ENCODE measurements around the gene MAP9. TPM values are rescaled to one million over a fixed set of nuclear protein-coding genes. Genes with fewer than 3 reads are reported as not detected.

The MAP9 gene
- total and polyA plus RNA-seq, 10 of the 15 experiments (the other 5 are each of a cell fraction or from before 2014, with no cell fraction given), result 1.2 to 7.0 (median 4.3) TPM

GRCh38 chr4:155371432-155372043, 5.2 kb downstream of the MAP9 start:
- 48% methylated on average over 4 of the region's 4 CpGs for WGBS (ENCODE audit: insufficient coverage, insufficient replicate concordance, low lambda C conversion rate, missing lambda C conversion rate)
- no peaks in the 10 kb centered on the region for H3K79me2 ChIP-seq (ENCODE audit: control insufficient read depth, insufficient read depth, low read length)
- in situ Hi-C loops (cut with MboI) (loop anchor here (5.0 kb wide), 3 partner anchors 389 to 819 kb away; partner anchors contain the start of gene PLRG1), intact Hi-C loops (cut with micrococcal nuclease; ENCODE audit: unreplicated experiment) (loop anchor here (1.0 to 10.0 kb wide), 5 partner anchors 344 to 747 kb away; partner anchors contain the start of gene CTSO)
- ATAC-seq (peak; percentile 54), DNase-seq (ENCODE audit: low read depth, low spot score) (no peak), FAIRE-seq (no peak)
- H3K27me3 ChIP-seq (replicated peaks in 1 of 2; ENCODE audit: control insufficient read depth in 2 of 2, insufficient read depth in 2 of 2, low read length in 1 of 2), result no peaks in the 10 kb centered on the region
- H3K9me3 ChIP-seq (replicated peaks; ENCODE audit: control insufficient read depth, insufficient read depth, low read length), result no peaks in the 10 kb centered on the region
- H3K27ac ChIP-seq (ENCODE audit: control insufficient read depth, insufficient read depth), result no peak overlapping the region
- POLR2A ChIA-PET, result interaction anchor here (1.0 kb wide), 1 partner anchor 34 kb away, joined by 3 read pairs; no protein-coding TSS in a partner anchor
- SMC1A ChIA-PET (ENCODE audit: uncharacterized antibody, unreplicated experiment), result interaction anchor here (2.6 kb wide), 1 partner anchor 390 kb away, joined by 10 read pairs; no protein-coding TSS in a partner anchor
- BruUV-seq (replicated peaks), result no TSS peak
- H3K36me3 ChIP-seq (ENCODE audit: control insufficient read depth in 2 of 2, insufficient read depth in 2 of 2, low read length in 1 of 2), result no peaks in the 10 kb centered on the region
- peaks cover 3% of the 10 kb centered on the region; the same call in 1 of the 2 replicates for H3K4me1 ChIP-seq (ENCODE audit: control insufficient read depth, insufficient read depth, low read length)
- H3K4me3 ChIP-seq, result no peak overlapping the region
- RAD21 ChIA-PET (ENCODE audit: unreplicated experiment), result no interaction called here
- H2AFZ ChIP-seq (ENCODE audit: control insufficient read depth, low read depth, low read length), result no peak overlapping the region
- CTCF ChIA-PET, result interaction anchor here (1.2 to 1.5 kb wide), 4 partner anchors 13 to 820 kb away, joined by 3 to 4 read pairs (median 3); no protein-coding TSS in a partner anchor
- H4K20me1 ChIP-seq (ENCODE audit: control insufficient read depth, insufficient read depth), result no peaks in the 10 kb centered on the region
- H3K9ac ChIP-seq (ENCODE audit: control insufficient read depth, insufficient read depth, low read length), result no peak overlapping the region
- H3K4me2 ChIP-seq (ENCODE audit: control insufficient read depth, insufficient read depth), result no peak overlapping the region
- no peak for TF ChIP-seq CBX3 (IDR thresholded peaks at IDR 0.05; ENCODE audit: borderline replicate concordance, low read depth)
- peak in 2 of 3 experiments; percentile 19 to 39; a peak in 2 of 6 replicates for TF ChIP-seq CTCF (IDR thresholded peaks at IDR 0.05 in 2 of 3, conservative IDR thresholded peaks at IDR 0.05 in 1 of 3; ENCODE audit: control insufficient read depth in 2 of 3, extremely low read depth in 1 of 3, insufficient read depth in 1 of 3, low read depth in 3 of 3, low read length in 3 of 3)
- TF ChIP-seq, protein P1, sequence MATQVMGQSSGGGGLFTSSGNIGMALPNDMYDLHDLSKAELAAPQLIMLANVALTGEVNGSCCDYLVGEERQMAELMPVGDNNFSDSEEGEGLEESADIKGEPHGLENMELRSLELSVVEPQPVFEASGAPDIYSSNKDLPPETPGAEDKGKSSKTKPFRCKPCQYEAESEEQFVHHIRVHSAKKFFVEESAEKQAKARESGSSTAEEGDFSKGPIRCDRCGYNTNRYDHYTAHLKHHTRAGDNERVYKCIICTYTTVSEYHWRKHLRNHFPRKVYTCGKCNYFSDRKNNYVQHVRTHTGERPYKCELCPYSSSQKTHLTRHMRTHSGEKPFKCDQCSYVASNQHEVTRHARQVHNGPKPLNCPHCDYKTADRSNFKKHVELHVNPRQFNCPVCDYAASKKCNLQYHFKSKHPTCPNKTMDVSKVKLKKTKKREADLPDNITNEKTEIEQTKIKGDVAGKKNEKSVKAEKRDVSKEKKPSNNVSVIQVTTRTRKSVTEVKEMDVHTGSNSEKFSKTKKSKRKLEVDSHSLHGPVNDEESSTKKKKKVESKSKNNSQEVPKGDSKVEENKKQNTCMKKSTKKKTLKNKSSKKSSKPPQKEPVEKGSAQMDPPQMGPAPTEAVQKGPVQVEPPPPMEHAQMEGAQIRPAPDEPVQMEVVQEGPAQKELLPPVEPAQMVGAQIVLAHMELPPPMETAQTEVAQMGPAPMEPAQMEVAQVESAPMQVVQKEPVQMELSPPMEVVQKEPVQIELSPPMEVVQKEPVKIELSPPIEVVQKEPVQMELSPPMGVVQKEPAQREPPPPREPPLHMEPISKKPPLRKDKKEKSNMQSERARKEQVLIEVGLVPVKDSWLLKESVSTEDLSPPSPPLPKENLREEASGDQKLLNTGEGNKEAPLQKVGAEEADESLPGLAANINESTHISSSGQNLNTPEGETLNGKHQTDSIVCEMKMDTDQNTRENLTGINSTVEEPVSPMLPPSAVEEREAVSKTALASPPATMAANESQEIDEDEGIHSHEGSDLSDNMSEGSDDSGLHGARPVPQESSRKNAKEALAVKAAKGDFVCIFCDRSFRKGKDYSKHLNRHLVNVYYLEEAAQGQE (IDR thresholded peaks at IDR 0.05; ENCODE audit: low read depth, low read length), result no peak
- peak; percentile 88 for TF ChIP-seq ZNF384 (IDR thresholded peaks at IDR 0.05; ENCODE audit: borderline replicate concordance, low read depth, low read length)
- no peak for TF ChIP-seq NFXL1 (IDR thresholded peaks at IDR 0.05; ENCODE audit: borderline replicate concordance)
- TF ChIP-seq SREBF2 (IDR thresholded peaks at IDR 0.05; ENCODE audit: low read length), result no peak
- no peak for TF ChIP-seq JUNB (IDR thresholded peaks at IDR 0.05)
- TF ChIP-seq MXI1 (IDR thresholded peaks at IDR 0.05; ENCODE audit: low read depth, low read length), result no peak
- peak; percentile 36; the same call in 1 of the 2 replicates for TF ChIP-seq RAD21 (IDR thresholded peaks at IDR 0.05; ENCODE audit: insufficient read depth, low read depth, low read length)
- TF ChIP-seq BMI1 (IDR thresholded peaks at IDR 0.05; ENCODE audit: borderline replicate concordance), result no peak
- no peak for TF ChIP-seq HCFC1 (IDR thresholded peaks at IDR 0.05; ENCODE audit: low read length)
- no peak for TF ChIP-seq TBL1XR1 (IDR thresholded peaks at IDR 0.05; ENCODE audit: low read depth, low read length)
- no peak for TF ChIP-seq IKZF1 (conservative IDR thresholded peaks at IDR 0.05)
- TF ChIP-seq, protein P2, sequence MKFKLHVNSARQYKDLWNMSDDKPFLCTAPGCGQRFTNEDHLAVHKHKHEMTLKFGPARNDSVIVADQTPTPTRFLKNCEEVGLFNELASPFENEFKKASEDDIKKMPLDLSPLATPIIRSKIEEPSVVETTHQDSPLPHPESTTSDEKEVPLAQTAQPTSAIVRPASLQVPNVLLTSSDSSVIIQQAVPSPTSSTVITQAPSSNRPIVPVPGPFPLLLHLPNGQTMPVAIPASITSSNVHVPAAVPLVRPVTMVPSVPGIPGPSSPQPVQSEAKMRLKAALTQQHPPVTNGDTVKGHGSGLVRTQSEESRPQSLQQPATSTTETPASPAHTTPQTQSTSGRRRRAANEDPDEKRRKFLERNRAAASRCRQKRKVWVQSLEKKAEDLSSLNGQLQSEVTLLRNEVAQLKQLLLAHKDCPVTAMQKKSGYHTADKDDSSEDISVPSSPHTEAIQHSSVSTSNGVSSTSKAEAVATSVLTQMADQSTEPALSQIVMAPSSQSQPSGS (IDR thresholded peaks at IDR 0.05; ENCODE audit: low read length), result no peak
- no peak for TF ChIP-seq SIX5 (IDR thresholded peaks at IDR 0.05; ENCODE audit: low read depth, low read length, severe bottlenecking)
- no peak for TF ChIP-seq NFYB (IDR thresholded peaks at IDR 0.05; ENCODE audit: insufficient read depth, low read depth, low read length)
- TF ChIP-seq NBN (IDR thresholded peaks at IDR 0.05), result no peak
- peak; percentile 58; the same call in 1 of the 2 replicates for TF ChIP-seq SMC3 (IDR thresholded peaks at IDR 0.05; ENCODE audit: borderline replicate concordance, low read length)

Measured in GM12878 (cell line).